NCI-H2227 treated with DMSO at 0.1 percent for 48 hours (cell line): ENCODE data around the gene ECSCR.
"Not testable (repeated sequence)": the region's sequence is repeated elsewhere in the genome, so short reads cannot be mapped to it uniquely, and the experiment has no call there.

Experiments used
- DNase-seq: peaks from one replicate; lab custom pipeline; 2025; lab: John Stamatoyannopoulos, UW

The ECSCR gene

DNA sequence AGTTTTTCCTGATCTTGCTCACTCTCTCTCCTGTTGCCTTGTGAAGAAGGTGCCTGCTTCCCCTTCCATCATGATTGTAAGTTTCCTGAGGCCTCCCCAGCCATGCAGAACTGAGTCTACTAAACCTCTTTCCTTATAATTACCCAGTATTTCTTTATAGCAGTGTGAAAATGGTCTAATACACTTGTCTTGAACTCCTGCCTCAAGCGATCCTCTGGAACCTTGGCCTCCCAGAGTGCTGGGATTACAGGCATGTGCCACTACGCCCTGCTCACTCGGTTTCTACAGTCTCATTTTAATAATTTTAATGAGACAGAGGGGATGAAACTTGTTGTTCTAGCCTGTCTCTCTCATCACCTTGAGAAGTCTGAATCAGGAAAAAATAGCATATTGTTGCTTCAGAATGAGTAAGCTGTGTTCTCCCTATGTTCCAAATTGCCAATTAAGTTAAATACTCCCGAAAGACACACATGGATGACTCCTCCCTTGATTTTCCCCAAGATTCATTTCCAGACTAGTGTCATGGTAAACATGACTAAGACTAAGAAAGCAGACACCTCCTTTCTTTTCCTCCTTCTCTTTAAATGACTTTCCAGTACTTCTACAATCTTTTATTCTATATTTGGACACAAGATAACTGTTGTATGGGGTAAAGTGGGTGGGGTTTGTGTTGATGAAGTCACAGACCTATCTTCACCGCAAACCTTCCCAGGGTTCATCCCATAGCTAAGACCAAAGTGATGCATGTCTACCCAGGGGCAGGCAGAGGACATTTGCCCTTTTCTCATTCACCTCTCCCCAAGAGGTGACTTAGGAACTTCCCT lies 15.4 kb downstream of the ECSCR start:
- no peak for DNase-seq

DNA sequence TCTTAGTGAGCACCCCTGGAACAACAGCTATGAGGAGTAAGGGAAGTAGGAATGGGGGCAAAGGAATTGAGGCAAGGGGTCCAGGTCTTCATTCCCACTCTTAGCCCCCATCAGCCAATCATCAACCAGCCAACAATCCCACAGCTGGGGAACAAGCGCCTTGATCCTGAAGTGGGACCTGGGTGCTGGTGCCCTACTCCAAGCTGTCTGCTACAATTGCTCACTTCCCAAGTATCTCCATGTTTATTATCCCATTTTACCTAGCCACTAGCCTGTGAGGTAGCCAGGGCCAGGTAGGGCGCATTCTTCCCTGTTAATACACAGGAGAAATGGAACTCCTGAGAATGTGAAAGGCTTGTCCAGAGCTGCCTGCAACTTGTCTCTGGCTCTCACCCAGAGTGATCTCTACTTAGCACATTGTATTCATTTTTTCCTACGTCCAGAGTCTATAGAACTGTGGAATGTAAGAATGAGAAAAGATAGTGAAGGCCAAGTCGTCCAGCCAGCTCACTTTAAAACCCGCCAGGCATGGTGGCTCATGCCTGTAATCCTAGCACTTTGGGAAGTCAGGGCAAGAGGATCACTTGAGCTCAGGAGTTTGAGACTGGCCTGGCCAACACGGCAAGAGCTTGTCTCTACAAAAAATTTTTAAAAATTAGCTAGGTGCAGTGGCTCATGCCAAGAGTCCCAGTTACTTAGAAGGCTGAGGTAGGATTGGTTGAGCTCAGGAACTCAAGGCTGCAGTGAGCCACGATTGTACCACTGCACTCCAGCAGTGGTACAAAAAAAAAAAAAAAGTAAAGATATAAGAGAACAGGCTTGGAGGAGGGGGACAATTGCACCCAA lies 17.0 kb downstream of the ECSCR start:
- no peak for DNase-seq

DNA sequence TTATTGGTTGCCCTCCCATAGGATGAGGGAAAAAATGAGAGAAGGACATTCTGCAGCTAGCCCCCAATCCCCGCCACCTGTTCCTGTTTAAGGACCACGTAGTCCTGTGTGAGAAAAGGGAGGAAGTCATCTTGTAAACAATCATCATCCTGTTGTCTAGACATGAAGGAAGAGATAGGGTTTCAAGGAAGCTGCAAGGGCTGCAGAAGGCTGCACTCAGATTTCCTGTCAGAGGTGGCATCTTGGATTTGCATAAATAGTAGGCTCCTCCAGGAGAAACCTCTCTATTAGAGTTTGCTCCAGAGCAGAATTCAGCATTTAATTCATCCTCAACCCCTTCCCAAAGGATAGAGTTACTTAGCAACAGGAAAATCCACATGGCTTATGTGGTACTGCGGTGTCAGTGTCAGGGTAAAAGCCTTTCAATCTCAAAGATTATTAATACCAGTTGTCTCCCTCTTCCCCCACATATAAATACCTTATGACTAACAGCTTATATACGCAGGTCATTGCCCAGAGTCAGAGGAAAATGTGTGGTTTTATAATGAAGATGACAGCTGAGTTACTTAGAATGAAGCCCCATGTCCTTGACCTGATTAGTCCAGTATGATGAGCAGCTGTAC lies 18.6 kb downstream of the ECSCR start:
- DNase-seq = peak; percentile 0

DNA sequence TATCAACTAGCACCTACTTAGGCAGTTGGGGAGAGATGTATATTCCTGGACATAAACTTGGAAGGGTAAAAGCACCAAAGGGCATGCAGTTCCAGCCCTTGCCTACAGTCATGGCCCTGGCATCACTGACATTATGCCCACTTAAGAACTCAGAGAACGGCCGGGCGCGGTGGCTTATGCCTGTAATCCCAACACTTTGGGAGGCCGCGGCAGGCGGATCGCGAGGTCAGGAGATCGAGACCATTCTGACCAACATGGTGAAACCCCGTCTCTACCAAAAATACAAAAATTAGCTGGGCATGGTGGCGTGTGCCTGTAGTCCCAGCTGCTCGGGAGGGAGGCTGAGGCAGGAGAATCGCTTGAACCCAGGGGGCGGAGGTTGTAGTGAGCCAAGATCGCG lies 22.1 kb downstream of the ECSCR start:
- DNase-seq = not testable (repeated sequence)

DNA sequence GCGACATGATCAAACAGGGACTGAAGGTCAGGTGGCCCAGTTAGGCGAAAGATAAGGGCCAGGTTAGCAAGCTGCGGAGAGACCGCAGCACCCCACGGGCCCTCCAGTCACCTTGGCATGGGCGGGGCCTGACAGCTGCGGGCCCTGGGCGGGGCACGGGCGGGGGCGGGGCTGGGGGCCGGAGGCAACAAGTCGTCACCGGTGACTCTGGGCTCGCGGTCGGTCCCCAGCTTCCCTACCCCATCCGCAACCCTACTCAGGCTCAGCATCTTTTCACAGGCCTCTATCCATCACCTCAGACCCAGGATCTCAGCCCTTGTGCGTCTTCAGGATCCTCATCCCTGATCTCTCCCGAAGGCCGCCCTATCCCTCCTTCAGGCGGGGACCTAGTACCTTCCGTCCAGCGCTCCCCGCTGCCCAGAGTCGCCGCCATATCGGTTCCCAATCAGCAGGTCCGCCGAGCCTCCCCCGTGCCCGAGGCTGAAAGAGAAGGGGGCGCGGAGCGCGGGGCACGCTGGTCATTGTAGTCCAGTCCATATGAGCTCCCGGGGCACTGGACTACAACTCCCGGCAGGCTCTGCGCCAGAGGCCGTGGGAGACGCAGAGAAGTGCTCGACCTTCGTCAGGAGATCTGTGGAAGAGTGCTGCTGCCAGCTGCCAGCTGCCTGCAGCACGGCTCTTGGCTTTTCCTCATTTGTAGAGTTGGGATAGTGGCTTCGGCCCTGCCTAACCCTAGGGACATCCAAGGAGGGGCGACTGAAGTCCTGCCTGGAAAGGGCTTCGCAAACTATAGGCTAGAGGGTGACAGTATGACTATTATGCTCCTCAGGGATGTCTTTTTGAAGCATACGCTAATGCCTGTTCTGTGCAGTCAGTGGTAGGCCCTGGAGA lies 23.3 kb downstream of the ECSCR start, which contains the start of gene DNAJC18:
TSS of gene DNAJC18 (minus strand) at position 513 of the 891 bp plus-strand sequence. CDS start at position 433, 80 bp downstream.
- peak; percentile 92 for DNase-seq

DNA sequence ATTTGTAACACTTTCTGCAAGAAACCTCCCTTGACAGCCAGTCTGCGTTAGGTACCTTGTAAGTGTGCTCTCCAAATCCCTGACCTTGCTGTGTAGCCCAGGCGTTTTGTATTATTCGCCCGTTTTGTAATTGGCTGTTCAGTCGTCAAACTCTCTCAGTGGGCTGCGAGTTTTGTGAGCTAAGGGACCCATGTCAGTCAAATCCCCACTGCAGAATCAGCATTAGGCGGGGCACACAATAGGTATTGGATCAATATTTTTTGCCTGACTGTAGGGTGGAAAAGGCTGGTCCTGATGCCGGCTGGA lies 23.9 kb downstream of the ECSCR start:
- no peak for DNase-seq

DNA sequence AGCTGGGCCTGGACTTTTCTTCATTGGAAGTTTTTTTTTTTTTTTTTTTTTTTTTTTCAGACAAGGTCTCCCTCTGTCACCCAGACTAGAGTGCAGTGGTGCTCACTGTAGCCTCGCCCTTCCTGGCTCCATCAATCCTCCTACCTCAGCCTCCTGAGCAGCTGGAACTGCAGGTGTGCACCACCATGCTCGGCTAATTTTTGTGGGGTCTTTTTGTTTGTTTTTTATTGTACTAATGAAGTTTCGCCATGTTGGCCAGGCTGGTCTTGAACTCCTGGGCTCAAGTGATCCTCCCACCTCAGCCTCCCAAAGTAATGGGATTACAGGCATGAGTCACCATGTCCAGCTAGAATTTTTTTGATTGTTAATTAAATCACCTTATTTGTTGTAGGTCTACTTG lies 26.9 kb downstream of the ECSCR start:
- DNase-seq = no peak

DNA sequence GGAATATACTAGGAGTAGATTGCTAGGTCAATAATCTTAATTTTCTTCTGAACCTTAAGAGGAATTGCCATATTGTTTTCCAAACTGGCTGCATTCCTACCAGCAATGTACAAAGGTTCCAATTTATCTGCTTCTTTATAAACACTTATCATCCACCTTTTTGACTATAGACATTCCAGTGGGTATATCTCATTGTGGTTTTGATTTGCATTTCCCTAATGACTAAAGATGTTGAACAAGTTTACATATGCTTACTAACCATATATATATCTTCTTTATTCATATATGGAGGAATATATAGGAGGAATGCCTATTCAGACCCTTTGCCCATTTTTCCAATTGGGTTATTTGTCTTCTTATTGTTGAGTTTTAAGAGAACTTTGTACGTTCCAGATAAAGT lies 30.8 kb downstream of the ECSCR start:
- DNase-seq = no peak

DNA sequence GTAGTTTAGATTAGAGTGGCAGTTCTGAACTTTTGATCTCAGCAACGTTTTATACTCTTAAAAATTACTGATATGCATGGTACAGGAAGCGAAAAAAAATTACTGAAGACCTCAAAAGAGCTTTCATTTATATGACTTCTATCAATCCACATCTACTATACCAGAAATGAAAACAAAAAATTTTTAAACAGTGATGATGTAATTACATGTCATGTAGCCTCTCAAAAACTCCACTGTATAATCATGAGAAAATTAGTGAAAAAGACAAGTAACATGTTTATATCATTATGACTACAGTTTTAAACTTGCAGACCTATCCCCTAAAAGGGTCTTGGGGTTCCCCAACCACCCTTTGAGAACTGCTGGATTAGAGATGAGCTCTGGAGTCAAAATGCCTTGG lies 32.5 kb downstream of the ECSCR start:
- DNase-seq = no peak

DNA sequence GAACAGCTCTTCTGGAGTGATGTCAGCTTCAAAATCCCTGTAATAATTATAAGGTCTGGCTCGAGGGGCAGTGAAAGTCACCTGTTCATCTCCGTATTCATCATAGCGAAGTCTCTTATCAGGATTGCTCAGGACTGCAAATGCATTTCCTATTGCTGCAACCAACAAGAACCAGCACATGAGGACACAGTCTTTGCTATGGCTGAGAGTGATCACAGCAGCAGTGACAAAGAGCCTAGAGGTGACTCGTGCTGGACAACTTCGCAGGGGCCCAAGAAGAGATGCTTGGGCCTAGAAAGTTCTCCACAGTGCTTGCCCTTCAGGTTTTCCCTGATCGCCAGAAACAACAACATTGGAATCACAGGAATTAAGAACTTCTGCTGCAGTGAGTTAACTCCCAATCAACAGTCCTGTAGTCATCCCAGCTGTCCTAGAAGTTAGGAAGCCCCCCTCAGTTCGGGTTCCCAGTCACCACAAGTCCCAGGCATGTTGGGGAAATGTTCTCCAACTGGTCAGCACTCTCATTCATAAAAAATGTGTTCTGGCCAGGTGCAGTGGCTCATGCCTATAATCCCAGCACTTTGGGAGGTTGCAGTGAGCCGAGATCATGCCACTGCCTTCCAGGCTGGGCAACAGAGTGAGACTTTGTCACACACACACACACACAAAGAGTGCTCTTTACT lies 36.2 kb downstream of the ECSCR start:
- no peak for DNase-seq

DNA sequence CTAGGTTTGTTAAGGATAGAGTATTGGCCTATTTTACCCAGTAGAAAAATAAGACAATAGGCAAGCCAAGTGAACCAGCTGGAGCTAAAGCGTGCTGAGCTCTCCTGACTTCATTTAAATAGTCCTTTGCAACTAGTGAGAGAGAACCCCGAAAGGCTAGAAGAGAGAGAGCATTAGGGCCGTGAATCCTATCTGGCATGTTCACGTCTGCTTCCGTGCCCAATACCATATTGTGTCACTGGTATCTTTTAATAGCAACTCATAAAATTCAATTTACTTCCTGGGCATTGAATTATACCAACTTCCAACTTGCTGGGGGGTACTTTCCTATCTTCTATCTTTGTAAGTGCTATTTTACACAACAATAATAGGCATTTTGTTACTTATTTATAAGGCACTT lies 37.0 kb downstream of the ECSCR start:
- DNase-seq = no peak

DNA sequence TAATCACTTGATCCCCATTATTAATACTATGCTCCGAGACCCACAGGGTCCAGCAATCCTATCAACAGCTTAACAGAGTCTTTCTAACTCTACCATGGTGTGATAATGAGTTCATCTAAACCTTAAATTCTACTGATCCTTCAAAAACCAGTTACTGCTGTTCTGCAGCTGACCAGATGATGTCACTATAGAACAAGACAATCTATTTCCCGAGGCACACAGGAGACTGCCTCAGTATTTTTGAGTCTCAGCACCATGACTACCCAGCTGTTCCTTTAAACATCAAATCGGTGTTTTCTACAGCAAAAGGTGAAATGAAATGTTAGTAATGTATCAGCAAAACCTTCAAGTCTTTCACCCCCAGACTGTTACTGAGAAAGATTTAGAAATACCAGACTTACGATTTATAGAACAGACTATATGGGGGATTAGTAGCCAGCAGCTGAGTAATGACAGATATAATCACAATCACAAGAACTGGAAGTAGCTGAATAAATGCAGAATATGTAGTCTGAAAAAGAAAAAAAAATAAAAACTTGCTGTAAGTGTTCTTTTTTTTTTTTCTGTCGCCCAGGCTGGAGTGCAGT lies 40.1 kb downstream of the ECSCR start:
- peak; percentile 61 for DNase-seq

DNA sequence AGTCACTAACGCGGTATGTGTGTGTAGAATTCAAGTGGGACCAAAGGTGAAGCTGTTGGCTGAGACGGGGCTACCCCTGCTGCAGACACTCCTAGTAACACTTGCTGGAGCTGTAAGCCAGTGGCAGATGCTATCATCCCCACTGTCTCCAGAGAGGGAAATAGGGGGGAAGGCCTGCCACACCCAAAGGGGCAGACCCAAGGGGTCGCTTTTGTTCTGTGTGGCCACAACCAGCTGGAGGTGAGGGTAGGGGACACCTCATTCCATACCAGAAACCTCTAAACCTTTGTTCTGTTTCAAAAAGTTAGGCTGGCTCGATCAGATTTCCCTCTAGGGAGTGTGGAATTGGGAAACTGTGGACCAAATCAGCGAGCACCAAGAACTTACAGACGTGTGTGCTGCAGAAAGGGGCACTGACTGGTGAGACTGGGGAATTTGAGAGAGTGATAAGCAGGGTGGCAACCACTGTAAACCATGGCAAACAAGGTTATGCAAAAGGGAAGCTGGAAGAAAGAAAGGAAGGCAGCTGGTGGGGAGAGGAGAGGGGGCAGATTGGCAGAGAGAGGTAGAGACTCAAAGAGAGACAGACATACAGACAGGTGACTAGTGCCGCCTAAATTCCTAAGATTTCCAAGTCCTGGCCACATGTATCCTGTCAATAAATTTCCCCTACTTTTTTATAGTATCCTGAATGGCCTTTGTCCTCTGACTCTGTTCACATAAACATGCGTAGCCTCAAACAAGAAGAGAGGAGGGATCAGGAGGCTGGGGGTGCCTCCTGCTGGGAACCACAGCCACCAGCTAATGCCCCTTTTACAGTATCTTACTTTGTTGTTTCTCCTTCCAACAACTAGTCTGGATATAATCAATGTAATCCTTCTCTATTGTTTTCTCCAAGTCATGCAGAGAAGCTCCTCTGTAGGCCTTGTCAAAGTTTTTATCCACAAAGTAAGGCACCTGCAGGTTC lies 43.0 kb downstream of the ECSCR start:
- DNase-seq = no peak

DNA sequence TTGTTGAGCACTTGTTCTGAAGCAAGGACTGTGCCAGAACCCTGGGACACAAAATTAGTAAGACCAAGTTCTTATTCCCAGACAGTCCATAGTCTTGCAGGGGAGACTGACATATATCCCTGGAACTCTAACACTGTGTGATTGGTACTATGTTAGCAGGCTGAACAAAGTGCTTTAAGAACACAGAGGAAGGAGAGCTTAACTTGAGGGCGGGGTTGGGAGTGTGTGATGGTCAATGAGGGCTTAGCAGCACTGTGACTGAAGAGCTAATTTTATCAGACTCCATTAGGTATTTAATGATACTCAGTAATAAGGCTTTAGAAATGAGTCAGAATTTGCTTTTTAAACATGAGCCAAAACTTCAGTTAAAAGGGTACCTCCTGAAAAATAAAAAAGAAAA lies 43.8 kb downstream of the ECSCR start:
- DNase-seq = no peak

DNA sequence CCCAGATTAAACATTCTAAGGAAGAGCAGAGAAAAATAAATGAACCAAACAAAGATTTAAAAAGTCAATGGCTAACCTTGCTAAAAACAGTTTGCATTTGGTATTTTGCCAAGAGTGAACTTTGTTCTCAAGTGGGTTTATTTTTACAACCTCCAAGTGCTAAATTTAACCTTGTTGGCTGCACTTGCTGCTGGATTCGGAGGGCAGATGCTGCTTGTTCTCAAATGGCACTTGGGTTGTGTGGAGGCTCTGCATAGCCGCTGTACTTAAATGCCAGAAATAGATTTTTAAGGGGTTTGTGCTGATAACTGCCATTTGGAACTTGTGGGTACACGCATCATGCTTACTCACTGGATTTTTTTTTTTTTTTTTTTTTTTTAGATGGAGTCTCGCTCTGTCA lies 45.3 kb downstream of the ECSCR start:
- no peak for DNase-seq

DNA sequence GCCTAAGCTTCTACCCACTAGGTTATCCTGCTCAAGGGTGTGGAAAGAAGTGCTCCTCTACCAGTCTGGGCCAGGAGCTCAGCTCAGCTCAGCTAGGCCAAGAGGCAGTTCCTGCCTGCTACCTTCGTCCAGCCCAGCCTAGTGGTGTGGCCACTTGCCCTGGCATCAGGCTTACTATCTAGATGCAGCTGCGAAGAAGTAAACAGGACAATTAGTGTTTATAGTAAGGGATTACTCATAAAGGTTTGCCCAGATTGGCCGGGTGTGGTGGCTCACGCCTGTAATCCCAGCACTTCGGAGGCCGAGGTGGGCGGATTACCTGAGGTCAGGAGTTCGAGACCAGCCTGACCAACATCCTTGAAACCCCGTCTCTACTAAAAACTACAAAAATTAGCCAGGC lies 45.9 kb downstream of the ECSCR start:
- DNase-seq = no peak

DNA sequence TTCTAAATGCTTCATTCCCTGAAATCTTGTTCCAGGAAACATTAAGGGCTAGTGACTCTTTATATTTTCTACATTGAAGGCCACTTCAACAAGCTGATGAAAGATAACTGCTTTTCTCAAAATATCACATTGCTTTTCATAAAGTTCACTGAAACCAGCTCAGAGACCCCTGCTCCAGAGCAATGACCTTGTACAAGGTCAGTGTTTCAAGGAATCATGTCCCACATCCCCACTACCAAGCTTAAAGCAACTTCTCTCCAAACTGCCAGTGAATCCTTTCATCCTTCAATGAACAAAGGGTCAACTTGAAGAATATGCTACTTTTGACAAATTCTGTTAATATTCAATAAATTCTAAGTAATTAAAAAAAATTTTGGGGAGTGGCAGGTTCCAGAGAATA lies 46.7 kb downstream of the ECSCR start:
- no peak for DNase-seq

DNA sequence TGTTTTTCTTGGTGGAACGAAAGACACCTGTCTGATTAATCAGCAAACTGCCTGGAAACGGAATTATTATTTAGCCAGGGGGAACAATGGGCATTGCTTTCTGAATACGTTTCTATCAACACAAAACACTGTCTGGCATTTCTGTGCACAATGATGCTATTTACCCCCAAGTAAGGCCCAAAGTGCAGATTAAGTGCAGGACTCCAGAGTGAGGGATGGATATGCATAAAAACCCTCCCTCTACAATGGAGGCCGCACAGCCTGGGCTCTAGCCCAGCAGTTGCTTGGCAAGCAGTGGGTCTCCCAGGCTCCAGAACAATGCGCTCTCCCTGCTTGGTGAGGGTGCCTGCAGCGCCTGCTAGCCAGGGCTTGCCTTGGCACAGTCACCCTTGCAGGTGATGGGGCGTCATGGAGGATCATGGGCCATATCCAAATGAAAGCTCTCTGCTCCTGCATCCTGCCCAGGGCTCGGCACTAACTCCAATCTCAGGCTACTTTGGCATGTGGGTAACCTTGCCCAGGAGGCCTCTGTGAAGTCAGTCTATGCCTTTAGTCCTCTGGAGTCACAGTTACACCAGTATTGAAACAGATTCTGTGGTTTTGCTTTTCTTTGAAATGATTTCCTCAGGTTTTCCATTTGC lies 47.2 kb downstream of the ECSCR start:
- no peak for DNase-seq

DNA sequence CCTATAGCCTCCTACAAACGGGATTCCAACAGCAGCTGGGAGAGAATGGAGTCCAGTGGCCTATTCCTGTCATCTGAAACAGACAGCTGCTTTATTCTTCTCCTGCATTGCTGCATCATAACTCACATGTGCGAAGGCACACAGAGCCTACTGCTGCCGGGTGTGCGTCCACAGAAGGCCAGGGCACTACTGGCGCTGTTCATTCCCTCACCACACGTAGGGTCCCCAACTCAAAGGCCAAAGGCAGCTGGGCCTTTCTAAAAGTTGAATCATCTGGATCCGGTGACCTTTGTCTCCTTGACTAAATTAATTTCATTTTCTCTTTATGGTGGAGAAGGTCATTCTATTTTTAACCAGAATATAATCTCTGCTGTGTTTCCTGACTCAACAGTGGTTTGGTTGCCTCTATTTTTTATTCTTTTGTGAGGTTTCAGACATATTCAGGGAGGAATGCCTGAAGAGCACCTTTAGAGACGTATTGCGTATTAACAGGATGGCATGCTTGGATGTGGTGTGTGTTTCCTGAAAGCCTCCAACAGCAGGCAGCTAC lies 47.9 kb downstream of the ECSCR start:
- DNase-seq = no peak
